ENCODE measurements around the gene GPC3.

Gene GPC3

GRCh38 chrX:133854290-133854689 is 131.1 kb downstream of the GPC3 start:
- WGBS (ENCODE audit: extremely low coverage, insufficient coverage, low lambda C conversion rate) = no CpG with 5 or more reads among the region's 2 CpGs
- H3K56ac ChIP-seq (ENCODE audit: low read length) = no peak overlapping the region
- no peak for DNase-seq

GRCh38 chrX:133852837-133853356 is 132.5 kb downstream of the GPC3 start:
- Histone ChIP-seq H3K27me3 (ENCODE audit: insufficient read depth, low read length, poor library complexity) (no peaks in the 10 kb centered on the region), H3K4me3 (ENCODE audit: low read length) (no peak overlapping the region), H2BK5ac (ENCODE audit: low read length) (no peak overlapping the region), H3K36me3 (ENCODE audit: control insufficient read depth, insufficient read depth, low read length) (no peaks in the 10 kb centered on the region), H3K4me1 (ENCODE audit: control insufficient read depth, low read depth, low read length) (no peaks in the 10 kb centered on the region), H3K4ac (ENCODE audit: low read depth, low read length) (no peak overlapping the region), H3K9ac (ENCODE audit: low read length) (no peak overlapping the region), H2BK15ac (replicated peaks; ENCODE audit: low read depth) (no peak overlapping the region), H3K79me2 (ENCODE audit: control insufficient read depth, insufficient read depth, low read length) (no peaks in the 10 kb centered on the region), H3K79me1 (ENCODE audit: low read length) (no peaks in the 10 kb centered on the region), H3K4me2 (ENCODE audit: low read length) (no peak overlapping the region), H4K5ac (ENCODE audit: low read length) (no peak overlapping the region), H3K18ac (ENCODE audit: low read length) (no peak overlapping the region), H3K56ac (ENCODE audit: low read length) (no peak overlapping the region), H4K8ac (ENCODE audit: low read depth, low read length) (no peak overlapping the region), H3K23ac (ENCODE audit: low read length) (no peak overlapping the region), H2BK120ac (ENCODE audit: low read depth, low read length) (no peak overlapping the region), H2AK5ac (ENCODE audit: low read length) (no peak overlapping the region), H3K27ac (ENCODE audit: low read depth, low read length) (no peak overlapping the region)
- no CpG with 5 or more reads among the region's 2 CpGs for WGBS (ENCODE audit: extremely low coverage, insufficient coverage, low lambda C conversion rate)
- DNase-seq = no peak

More at GRCh38 chrX:133854290-133854689, 131.1 kb downstream of the GPC3 start:
- Histone ChIP-seq H3K4me3 (ENCODE audit: low read length) (no peak overlapping the region), H3K27me3 (ENCODE audit: insufficient read depth, low read length, poor library complexity) (no peaks in the 10 kb centered on the region), H3K4me1 (ENCODE audit: control insufficient read depth, low read depth, low read length) (no peaks in the 10 kb centered on the region), H3K27ac (ENCODE audit: low read depth, low read length) (no peak overlapping the region), H3K9ac (ENCODE audit: low read length) (no peak overlapping the region), H4K5ac (ENCODE audit: low read length) (no peak overlapping the region), H3K79me1 (ENCODE audit: low read length) (no peaks in the 10 kb centered on the region), H2AK5ac (ENCODE audit: low read length) (no peak overlapping the region), H4K8ac (ENCODE audit: low read depth, low read length) (no peak overlapping the region), H3K36me3 (ENCODE audit: control insufficient read depth, insufficient read depth, low read length) (no peaks in the 10 kb centered on the region), H2BK15ac (replicated peaks; ENCODE audit: low read depth) (no peak overlapping the region), H3K4me2 (ENCODE audit: low read length) (no peak overlapping the region), H3K18ac (ENCODE audit: low read length) (no peak overlapping the region), H2BK5ac (ENCODE audit: low read length) (no peak overlapping the region), H2BK120ac (ENCODE audit: low read depth, low read length) (no peak overlapping the region), H3K4ac (ENCODE audit: low read depth, low read length) (no peak overlapping the region), H3K79me2 (ENCODE audit: control insufficient read depth, insufficient read depth, low read length) (no peaks in the 10 kb centered on the region), H3K23ac (ENCODE audit: low read length) (no peak overlapping the region)

- no peaks in the 10 kb centered on the region for H3K79me1 ChIP-seq (ENCODE audit: low read length)
Observed at GRCh38 chrX:133852401-133852800, 133.0 kb downstream of the GPC3 start.

GRCh38 chrX:133850399-133850798 is 135.0 kb downstream of the GPC3 start:
- H3K4me3 ChIP-seq (ENCODE audit: low read length) = no peak overlapping the region
- no peak overlapping the region for H3K18ac ChIP-seq (ENCODE audit: low read length)
- no peak overlapping the region for H3K27ac ChIP-seq (ENCODE audit: low read depth, low read length)
- H4K5ac ChIP-seq (ENCODE audit: low read length) = no peak overlapping the region
- no peak overlapping the region for H3K23ac ChIP-seq (ENCODE audit: low read length)
- H3K4me2 ChIP-seq (ENCODE audit: low read length) = no peak overlapping the region
- no peaks in the 10 kb centered on the region for H3K36me3 ChIP-seq (ENCODE audit: control insufficient read depth, insufficient read depth, low read length)
- no CpG with 5 or more reads among the region's 2 CpGs for WGBS (ENCODE audit: extremely low coverage, insufficient coverage, low lambda C conversion rate)
- H3K4me1 ChIP-seq (ENCODE audit: control insufficient read depth, low read depth, low read length) = no peaks in the 10 kb centered on the region
- no peak for DNase-seq
- H3K9ac ChIP-seq (ENCODE audit: low read length) = no peak overlapping the region
- H3K79me1 ChIP-seq (ENCODE audit: low read length) = no peaks in the 10 kb centered on the region
- H3K79me2 ChIP-seq (ENCODE audit: control insufficient read depth, insufficient read depth, low read length) = no peaks in the 10 kb centered on the region
- no peak overlapping the region for H4K8ac ChIP-seq (ENCODE audit: low read depth, low read length)
- no peak overlapping the region for H2BK5ac ChIP-seq (ENCODE audit: low read length)
- no peak overlapping the region for H3K56ac ChIP-seq (ENCODE audit: low read length)
- no peak overlapping the region for H3K4ac ChIP-seq (ENCODE audit: low read depth, low read length)
- no peak overlapping the region for H2BK120ac ChIP-seq (ENCODE audit: low read depth, low read length)
- H2BK15ac ChIP-seq (replicated peaks; ENCODE audit: low read depth) = no peak overlapping the region
- no peak overlapping the region for H2AK5ac ChIP-seq (ENCODE audit: low read length)
- no peaks in the 10 kb centered on the region for H3K27me3 ChIP-seq (ENCODE audit: insufficient read depth, low read length, poor library complexity)

More at GRCh38 chrX:133852401-133852800, 133.0 kb downstream of the GPC3 start:
- Histone ChIP-seq H3K9ac (ENCODE audit: low read length) (no peak overlapping the region), H4K8ac (ENCODE audit: low read depth, low read length) (no peak overlapping the region), H3K23ac (ENCODE audit: low read length) (no peak overlapping the region), H3K79me2 (ENCODE audit: control insufficient read depth, insufficient read depth, low read length) (no peaks in the 10 kb centered on the region), H3K4ac (ENCODE audit: low read depth, low read length) (no peak overlapping the region), H3K4me3 (ENCODE audit: low read length) (no peak overlapping the region), H3K56ac (ENCODE audit: low read length) (no peak overlapping the region), H3K4me1 (ENCODE audit: control insufficient read depth, low read depth, low read length) (no peaks in the 10 kb centered on the region), H4K5ac (ENCODE audit: low read length) (no peak overlapping the region), H3K4me2 (ENCODE audit: low read length) (no peak overlapping the region), H2BK15ac (replicated peaks; ENCODE audit: low read depth) (no peak overlapping the region), H3K27me3 (ENCODE audit: insufficient read depth, low read length, poor library complexity) (no peaks in the 10 kb centered on the region), H2BK5ac (ENCODE audit: low read length) (no peak overlapping the region), H2BK120ac (ENCODE audit: low read depth, low read length) (no peak overlapping the region), H3K36me3 (ENCODE audit: control insufficient read depth, insufficient read depth, low read length) (no peaks in the 10 kb centered on the region), H3K18ac (ENCODE audit: low read length) (no peak overlapping the region), H3K27ac (ENCODE audit: low read depth, low read length) (no peak overlapping the region), H2AK5ac (ENCODE audit: low read length) (no peak overlapping the region)
- WGBS (ENCODE audit: extremely low coverage, insufficient coverage, low lambda C conversion rate) = no CpG with 5 or more reads among the region's 3 CpGs
- DNase-seq = no peak

GRCh38 chrX:133849676-133850075 is 135.7 kb downstream of the GPC3 start:
- Histone ChIP-seq H3K4me3 (ENCODE audit: low read length) (no peak overlapping the region), H3K4ac (ENCODE audit: low read depth, low read length) (no peak overlapping the region), H4K5ac (ENCODE audit: low read length) (no peak overlapping the region), H2BK120ac (ENCODE audit: low read depth, low read length) (no peak overlapping the region), H3K18ac (ENCODE audit: low read length) (no peak overlapping the region), H3K9ac (ENCODE audit: low read length) (no peak overlapping the region), H3K79me1 (ENCODE audit: low read length) (no peaks in the 10 kb centered on the region), H2BK15ac (replicated peaks; ENCODE audit: low read depth) (no peak overlapping the region), H2BK5ac (ENCODE audit: low read length) (no peak overlapping the region), H3K23ac (ENCODE audit: low read length) (no peak overlapping the region), H3K56ac (ENCODE audit: low read length) (no peak overlapping the region), H3K27me3 (ENCODE audit: insufficient read depth, low read length, poor library complexity) (no peaks in the 10 kb centered on the region), H3K79me2 (ENCODE audit: control insufficient read depth, insufficient read depth, low read length) (no peaks in the 10 kb centered on the region), H2AK5ac (ENCODE audit: low read length) (no peak overlapping the region), H3K27ac (ENCODE audit: low read depth, low read length) (no peak overlapping the region), H4K8ac (ENCODE audit: low read depth, low read length) (no peak overlapping the region), H3K36me3 (ENCODE audit: control insufficient read depth, insufficient read depth, low read length) (no peaks in the 10 kb centered on the region), H3K4me1 (ENCODE audit: control insufficient read depth, low read depth, low read length) (no peaks in the 10 kb centered on the region), H3K4me2 (ENCODE audit: low read length) (no peak overlapping the region)
- DNase-seq = peak; percentile 3

- Histone ChIP-seq H4K5ac (ENCODE audit: low read length) (no peak overlapping the region), H3K27me3 (ENCODE audit: insufficient read depth, low read length, poor library complexity) (no peaks in the 10 kb centered on the region), H3K4ac (ENCODE audit: low read depth, low read length) (no peak overlapping the region), H2BK5ac (ENCODE audit: low read length) (no peak overlapping the region), H3K18ac (ENCODE audit: low read length) (no peak overlapping the region), H3K4me1 (ENCODE audit: control insufficient read depth, low read depth, low read length) (no peaks in the 10 kb centered on the region), H3K36me3 (ENCODE audit: control insufficient read depth, insufficient read depth, low read length) (no peaks in the 10 kb centered on the region), H3K27ac (ENCODE audit: low read depth, low read length) (no peak overlapping the region), H3K4me2 (ENCODE audit: low read length) (no peak overlapping the region), H3K23ac (ENCODE audit: low read length) (no peak overlapping the region), H2BK120ac (ENCODE audit: low read depth, low read length) (no peak overlapping the region), H3K79me2 (ENCODE audit: control insufficient read depth, insufficient read depth, low read length) (no peaks in the 10 kb centered on the region), H3K9ac (ENCODE audit: low read length) (no peak overlapping the region), H4K8ac (ENCODE audit: low read depth, low read length) (no peak overlapping the region), H3K79me1 (ENCODE audit: low read length) (no peaks in the 10 kb centered on the region), H3K4me3 (ENCODE audit: low read length) (no peak overlapping the region), H3K56ac (ENCODE audit: low read length) (no peak overlapping the region), H2AK5ac (ENCODE audit: low read length) (no peak overlapping the region), H2BK15ac (replicated peaks; ENCODE audit: low read depth) (no peak overlapping the region)
- DNase-seq = no peak
- WGBS (ENCODE audit: extremely low coverage, insufficient coverage, low lambda C conversion rate) = no CpG with 5 or more reads among the region's 6 CpGs
Observed at GRCh38 chrX:133847340-133847994, 137.9 kb downstream of the GPC3 start.

All from mesendoderm (in vitro differentiated cells).